IPS-15b (cell line): ENCODE data around the gene ACKR4.

ENCODE experiments used
- H3K27me3 ChIP-seq: one replicate; pipeline ENCODE4 v1.6.1; 2013; ENCODE audit warnings: low read length; ENCODE audit not compliant: control insufficient read depth, insufficient read depth
- H3K36me3 ChIP-seq: one replicate; pipeline ENCODE4 v1.6.1; 2013; ENCODE audit warnings: low read length; ENCODE audit not compliant: control insufficient read depth, insufficient read depth
- H3K4me1 ChIP-seq: one replicate; pipeline ENCODE4 v1.6.1; 2013; ENCODE audit warnings: mild to moderate bottlenecking, low read length; ENCODE audit not compliant: control insufficient read depth, insufficient read depth
- H3K4me3 ChIP-seq: one replicate; pipeline ENCODE4 v1.5.1; 2013; ENCODE audit warnings: low read depth, low read length
- H3K9ac ChIP-seq: one replicate; pipeline ENCODE4 v1.6.1; 2013; ENCODE audit warnings: low read depth, mild to moderate bottlenecking, low read length
- H3K9me3 ChIP-seq: one replicate; pipeline ENCODE4 v1.6.1; 2013; ENCODE audit warnings: mild to moderate bottlenecking, low read length; ENCODE audit not compliant: control insufficient read depth, insufficient read depth

The ACKR4 gene

GRCh38 chr3:132643366-132643765 is 46.3 kb downstream of the ACKR4 start:
- Histone ChIP-seq H3K9ac (no peak overlapping the region), H3K27me3 (no peaks in the 10 kb centered on the region), H3K9me3 (no peaks in the 10 kb centered on the region), H3K36me3 (no peaks in the 10 kb centered on the region), H3K4me1 (no peaks in the 10 kb centered on the region), H3K4me3 (no peak overlapping the region)

GRCh38 chr3:132645058-132645457 is 48.0 kb downstream of the ACKR4 start:
- Histone ChIP-seq H3K9me3 (no peaks in the 10 kb centered on the region), H3K9ac (no peak overlapping the region), H3K4me3 (no peak overlapping the region), H3K36me3 (no peaks in the 10 kb centered on the region), H3K4me1 (no peaks in the 10 kb centered on the region), H3K27me3 (no peaks in the 10 kb centered on the region)

GRCh38 chr3:132650153-132650552 is 53.1 kb downstream of the ACKR4 start:
- no peaks in the 10 kb centered on the region for H3K27me3 ChIP-seq
- H3K4me3 ChIP-seq: no peak overlapping the region
- no peaks in the 10 kb centered on the region for H3K9me3 ChIP-seq
- no peaks in the 10 kb centered on the region for H3K36me3 ChIP-seq
- H3K4me1 ChIP-seq: no peaks in the 10 kb centered on the region
- no peak overlapping the region for H3K9ac ChIP-seq
